Neural cell (in vitro differentiated cells): Measurements from ENCODE around the gene METTL16.

Source experiments
- EP300 ChIP-seq: fragments of 450-650 bp; conservative IDR thresholded peaks from 2 replicates; pipeline ENCODE4 v1.6.1; 2014; ENCODE audit warnings: antibody characterized with exemption, mild to moderate bottlenecking, moderate library complexity; ENCODE audit not compliant: poor library complexity, severe bottlenecking
- EZH2 ChIP-seq: fragments of 200-600, 300-800 bp; shearing (Covaris generic), sonication (generic); IDR thresholded peaks from 2 replicates; pipeline ENCODE4 v1.6.1; 2014; ENCODE audit warnings: antibody characterized with exemption, low read length, borderline replicate concordance, mild to moderate bottlenecking; ENCODE audit not compliant: insufficient read depth, poor library complexity, severe bottlenecking
- MXI1 ChIP-seq: fragments of 450-650 bp; conservative IDR thresholded peaks from 2 replicates; pipeline ENCODE4 v1.6.1; 2014; ENCODE audit warnings: antibody characterized with exemption, mild to moderate bottlenecking; ENCODE audit not compliant: poor library complexity, severe bottlenecking
- POLR2AphosphoS5 ChIP-seq: IDR thresholded peaks from 2 replicates; pipeline ENCODE4 v1.6.1; 2012
- RAD21 ChIP-seq: fragments of 450-650 bp; conservative IDR thresholded peaks from 2 replicates; pipeline ENCODE4 v1.6.1; 2014; ENCODE audit warnings: antibody characterized with exemption, mild to moderate bottlenecking, moderate library complexity
- SMC3 ChIP-seq: fragments of 450-650 bp; conservative IDR thresholded peaks from 2 replicates; pipeline ENCODE4 v1.6.1; 2014; ENCODE audit warnings: antibody characterized with exemption, mild to moderate bottlenecking, moderate library complexity; ENCODE audit not compliant: poor library complexity
- TAF1 ChIP-seq: IDR thresholded peaks from 2 replicates; pipeline ENCODE4 v1.6.1; 2012; ENCODE audit warnings: low read depth
- TF ChIP-seq, protein P1 (sequence below): fragments of 450-650 bp; IDR thresholded peaks from 2 replicates; pipeline ENCODE4 v1.5.1; 2014; ENCODE audit warnings: antibody characterized with exemption, mild to moderate bottlenecking, moderate library complexity; ENCODE audit not compliant: poor library complexity, severe bottlenecking
- TF ChIP-seq, protein P2 (sequence below): IDR thresholded peaks from 2 replicates; pipeline ENCODE4 v1.6.1; 2012; ENCODE audit warnings: borderline replicate concordance

DNA sequence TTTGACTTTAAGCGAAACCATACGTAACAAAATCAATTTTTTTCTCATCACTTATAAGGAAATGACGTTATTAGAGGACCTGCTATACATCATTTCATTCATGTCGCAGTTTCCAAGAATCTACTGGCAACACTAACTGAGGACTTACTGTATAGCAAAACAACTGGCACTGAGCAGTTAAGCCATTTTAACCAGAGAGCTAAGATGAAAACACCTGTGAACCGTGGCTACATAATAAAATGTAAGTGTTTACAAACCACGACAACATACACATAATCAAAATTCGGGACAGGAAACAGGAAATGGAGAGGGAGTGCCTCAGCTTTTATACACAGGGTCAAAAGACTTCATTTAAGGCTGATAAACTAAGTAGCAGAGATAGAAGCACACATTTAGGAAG is 29.5 kb downstream of the METTL16 start:
- TF ChIP-seq, protein P1, sequence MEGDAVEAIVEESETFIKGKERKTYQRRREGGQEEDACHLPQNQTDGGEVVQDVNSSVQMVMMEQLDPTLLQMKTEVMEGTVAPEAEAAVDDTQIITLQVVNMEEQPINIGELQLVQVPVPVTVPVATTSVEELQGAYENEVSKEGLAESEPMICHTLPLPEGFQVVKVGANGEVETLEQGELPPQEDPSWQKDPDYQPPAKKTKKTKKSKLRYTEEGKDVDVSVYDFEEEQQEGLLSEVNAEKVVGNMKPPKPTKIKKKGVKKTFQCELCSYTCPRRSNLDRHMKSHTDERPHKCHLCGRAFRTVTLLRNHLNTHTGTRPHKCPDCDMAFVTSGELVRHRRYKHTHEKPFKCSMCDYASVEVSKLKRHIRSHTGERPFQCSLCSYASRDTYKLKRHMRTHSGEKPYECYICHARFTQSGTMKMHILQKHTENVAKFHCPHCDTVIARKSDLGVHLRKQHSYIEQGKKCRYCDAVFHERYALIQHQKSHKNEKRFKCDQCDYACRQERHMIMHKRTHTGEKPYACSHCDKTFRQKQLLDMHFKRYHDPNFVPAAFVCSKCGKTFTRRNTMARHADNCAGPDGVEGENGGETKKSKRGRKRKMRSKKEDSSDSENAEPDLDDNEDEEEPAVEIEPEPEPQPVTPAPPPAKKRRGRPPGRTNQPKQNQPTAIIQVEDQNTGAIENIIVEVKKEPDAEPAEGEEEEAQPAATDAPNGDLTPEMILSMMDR, result no peak
- TF ChIP-seq POLR2AphosphoS5 (no peak), EZH2 (no peak), SMC3 (no peak), RAD21 (no peak), EP300 (no peak), TAF1 (no peak), MXI1 (no peak)
- TF ChIP-seq, protein P2, sequence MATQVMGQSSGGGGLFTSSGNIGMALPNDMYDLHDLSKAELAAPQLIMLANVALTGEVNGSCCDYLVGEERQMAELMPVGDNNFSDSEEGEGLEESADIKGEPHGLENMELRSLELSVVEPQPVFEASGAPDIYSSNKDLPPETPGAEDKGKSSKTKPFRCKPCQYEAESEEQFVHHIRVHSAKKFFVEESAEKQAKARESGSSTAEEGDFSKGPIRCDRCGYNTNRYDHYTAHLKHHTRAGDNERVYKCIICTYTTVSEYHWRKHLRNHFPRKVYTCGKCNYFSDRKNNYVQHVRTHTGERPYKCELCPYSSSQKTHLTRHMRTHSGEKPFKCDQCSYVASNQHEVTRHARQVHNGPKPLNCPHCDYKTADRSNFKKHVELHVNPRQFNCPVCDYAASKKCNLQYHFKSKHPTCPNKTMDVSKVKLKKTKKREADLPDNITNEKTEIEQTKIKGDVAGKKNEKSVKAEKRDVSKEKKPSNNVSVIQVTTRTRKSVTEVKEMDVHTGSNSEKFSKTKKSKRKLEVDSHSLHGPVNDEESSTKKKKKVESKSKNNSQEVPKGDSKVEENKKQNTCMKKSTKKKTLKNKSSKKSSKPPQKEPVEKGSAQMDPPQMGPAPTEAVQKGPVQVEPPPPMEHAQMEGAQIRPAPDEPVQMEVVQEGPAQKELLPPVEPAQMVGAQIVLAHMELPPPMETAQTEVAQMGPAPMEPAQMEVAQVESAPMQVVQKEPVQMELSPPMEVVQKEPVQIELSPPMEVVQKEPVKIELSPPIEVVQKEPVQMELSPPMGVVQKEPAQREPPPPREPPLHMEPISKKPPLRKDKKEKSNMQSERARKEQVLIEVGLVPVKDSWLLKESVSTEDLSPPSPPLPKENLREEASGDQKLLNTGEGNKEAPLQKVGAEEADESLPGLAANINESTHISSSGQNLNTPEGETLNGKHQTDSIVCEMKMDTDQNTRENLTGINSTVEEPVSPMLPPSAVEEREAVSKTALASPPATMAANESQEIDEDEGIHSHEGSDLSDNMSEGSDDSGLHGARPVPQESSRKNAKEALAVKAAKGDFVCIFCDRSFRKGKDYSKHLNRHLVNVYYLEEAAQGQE, result no peak
